SU-DHL-6 (cell line): ENCODE data around the gene SLC43A2.

Experiments used
- H2AFZ ChIP-seq: fragments of 200-600 bp; sonication (generic); 2 replicates; pipeline ENCODE4 v1.6.1; 2014; ENCODE audit warnings: low read depth, mild to moderate bottlenecking, moderate library complexity, mixed read lengths, antibody characterized with exemption, low read length; ENCODE audit not compliant: severe bottlenecking
- H3F3A ChIP-seq: fragments of 200-600 bp; shearing (Covaris generic); 2 replicates; pipeline ENCODE4 v1.6.0; 2016; ENCODE audit warnings: antibody characterized with exemption, mild to moderate bottlenecking; ENCODE audit not compliant: insufficient read depth
- H3K27ac ChIP-seq: fragments of 200-600 bp; sonication (generic); 2 replicates; pipeline ENCODE4 v1.5.1; 2016; ENCODE audit warnings: low read depth, mild to moderate bottlenecking, low read length, moderate library complexity, mixed read lengths
- H3K27me3 ChIP-seq: fragments of 200-600 bp; sonication (generic), shearing (Covaris generic); 2 replicates; pipeline ENCODE4 v1.6.0; 2014; ENCODE audit warnings: mild to moderate bottlenecking, low read length
- H3K36me3 ChIP-seq: fragments of 200-600 bp; sonication (generic); 2 replicates; pipeline ENCODE4 v1.6.1; 2014; ENCODE audit warnings: mild to moderate bottlenecking, low read length, mixed read lengths
- H3K4me2 ChIP-seq: fragments of 300-600, 200-600 bp; shearing (Covaris generic), sonication (generic); 2 replicates; pipeline ENCODE4 v1.6.0; 2014; ENCODE audit warnings: low read length, low read depth, mild to moderate bottlenecking; ENCODE audit not compliant: poor library complexity, severe bottlenecking
- H3K4me3 ChIP-seq: fragments of 200-600 bp; sonication (generic); 2 replicates; pipeline ENCODE4 v1.5.1; 2014; ENCODE audit warnings: antibody characterized with exemption, low read length, mild to moderate bottlenecking, mixed read lengths; ENCODE audit not compliant: insufficient read depth, poor library complexity, severe bottlenecking
- H3K79me2 ChIP-seq: fragments of 200-600 bp; sonication (generic); 2 replicates; pipeline ENCODE4 v1.6.1; 2014; ENCODE audit warnings: mild to moderate bottlenecking, low read length, moderate library complexity; ENCODE audit not compliant: insufficient read depth
- H3K9ac ChIP-seq: fragments of 200-600 bp; sonication (generic); 2 replicates; pipeline ENCODE4 v1.7.0; 2014; ENCODE audit warnings: mild to moderate bottlenecking, low read length
- H3K9me2 ChIP-seq: fragments of 200-600 bp; sonication (generic); replicated peaks from 2 replicates; pipeline ENCODE4 v1.6.1; 2014; ENCODE audit warnings: low read length; ENCODE audit not compliant: insufficient read depth
- H3K9me3 ChIP-seq: fragments of 200-600 bp; sonication (generic); 2 replicates; pipeline ENCODE4 v1.6.1; 2014; ENCODE audit warnings: low read length, mixed read lengths; ENCODE audit not compliant: insufficient read depth
- H4K20me1 ChIP-seq: fragments of 200-600 bp; sonication (generic); 2 replicates; pipeline ENCODE4 v1.6.1; 2014; ENCODE audit warnings: low read depth, mild to moderate bottlenecking, antibody characterized with exemption, low read length, moderate library complexity, mixed read lengths
- CTCF ChIP-seq: fragments of 200-600 bp; sonication (generic); IDR thresholded peaks from one replicate; pipeline ENCODE4 v1.5.1; 2017; ENCODE audit warnings: antibody characterized with exemption, mild to moderate bottlenecking, low read length, moderate library complexity; ENCODE audit not compliant: insufficient read depth, poor library complexity, severe bottlenecking
- EZH2phosphoT487 ChIP-seq: fragments of 200-600 bp; sonication (generic), shearing (Covaris generic); conservative IDR thresholded peaks from 2 replicates; pipeline ENCODE4 v1.6.1; 2018; ENCODE audit warnings: mild to moderate bottlenecking, antibody characterized with exemption, low read length, moderate library complexity, mixed read lengths

SLC43A2 gene

GRCh38 chr17:1638171-1638590 lies 9.5 kb upstream of the SLC43A2 start:
- Histone ChIP-seq H2AFZ (no peak overlapping the region), H3K9me3 (no peaks in the 10 kb centered on the region), H3K27me3 (no peaks in the 10 kb centered on the region), H3K9ac (no peak overlapping the region), H3K36me3 (no peaks in the 10 kb centered on the region), H3K9me2 (no peaks in the 10 kb centered on the region), H3F3A (no peaks in the 10 kb centered on the region), H3K4me3 (no peak overlapping the region), H3K4me2 (no peak overlapping the region), H4K20me1 (no peaks in the 10 kb centered on the region), H3K79me2 (no peaks in the 10 kb centered on the region), H3K27ac (no peak overlapping the region)
- TF ChIP-seq EZH2phosphoT487 (no peak), CTCF (no peak)

- Histone ChIP-seq H3K9me2 (no peaks in the 10 kb centered on the region), H3K4me3 (no peak overlapping the region), H4K20me1 (no peaks in the 10 kb centered on the region), H3F3A (no peaks in the 10 kb centered on the region), H3K27ac (no peak overlapping the region), H3K36me3 (no peaks in the 10 kb centered on the region), H3K79me2 (no peaks in the 10 kb centered on the region), H3K9me3 (no peaks in the 10 kb centered on the region), H3K27me3 (no peaks in the 10 kb centered on the region), H3K4me2 (no peak overlapping the region), H3K9ac (no peak overlapping the region), H2AFZ (no peak overlapping the region)
- TF ChIP-seq CTCF (no peak), EZH2phosphoT487 (no peak)
These were observed 8.2 kb upstream of the SLC43A2 start for GRCh38 chr17:1636732-1637285.

- Histone ChIP-seq H3F3A (no peaks in the 10 kb centered on the region), H3K9ac (no peak overlapping the region)
These were observed 7.2 kb upstream of the SLC43A2 start for GRCh38 chr17:1635675-1636465.

More at GRCh38 chr17:1635675-1636465, 7.2 kb upstream of the SLC43A2 start:
- H3K36me3 ChIP-seq, result no peaks in the 10 kb centered on the region
- no peak overlapping the region for H3K27ac ChIP-seq
- H2AFZ ChIP-seq, result no peak overlapping the region
- no peak overlapping the region for H3K4me3 ChIP-seq
- no peak overlapping the region for H3K4me2 ChIP-seq
- no peaks in the 10 kb centered on the region for H3K27me3 ChIP-seq
- H3K79me2 ChIP-seq, result no peaks in the 10 kb centered on the region
- no peaks in the 10 kb centered on the region for H4K20me1 ChIP-seq
- no peaks in the 10 kb centered on the region for H3K9me2 ChIP-seq
- TF ChIP-seq CTCF (no peak), EZH2phosphoT487 (no peak)
- H3K9me3 ChIP-seq, result no peaks in the 10 kb centered on the region
